Right atrium auricular region (tissue), 2 donors: ENCODE data around the gene GABPB1. TPM values are rescaled to one million over a fixed set of nuclear protein-coding genes. Genes with fewer than 3 reads are reported as not detected.

ENCODE experiments used
- DNase-seq: peaks from one replicate; pipeline ENCODE4 v3.0.0-alpha.2; 2019; ENCODE audit warnings: low spot score
- H3K27ac ChIP-seq, 2 donors: fragments of 200-600 bp; sonication (generic); 1 replicate in 1 of 2; 2 replicates in 1 of 2; pipeline ENCODE4 v1.5.1; 2016 to 2019
- H3K27me3 ChIP-seq, 2 donors: fragments of 200-600 bp; sonication (generic); one replicate each; pipeline versions ENCODE4 v1.5.1 to v1.6.0; 2017 to 2019
- H3K36me3 ChIP-seq: fragments of 200-600 bp; sonication (generic); one replicate; pipeline ENCODE4 v1.5.1; 2016
- H3K4me1 ChIP-seq, 2 donors: fragments of 200-600 bp; sonication (generic); one replicate each; pipeline versions ENCODE4 v1.5.1 to v1.6.0; 2017 to 2019
- H3K4me3 ChIP-seq, 2 donors: fragments of 200-600 bp; sonication (generic); 1 replicate in 1 of 2; 2 replicates in 1 of 2; pipeline ENCODE4 v1.5.1; 2017 to 2019; ENCODE audit warnings: mild to moderate bottlenecking in 1 of 2, moderate library complexity in 1 of 2
- H3K9me3 ChIP-seq, 2 donors: fragments of 200-600 bp; sonication (generic); one replicate each; pipeline ENCODE4 v1.5.1; 2019
- total RNA-seq, 2 donors: library from RNA; depleted of rRNA; stranded (reverse); fragments of >200 nt; gene quantifications; one replicate each; pipeline ENCODE4 v1.1.0, GENCODE V29; 2016
- TF ChIP-seq, protein P1 (sequence below), 2 donors: fragments of 200-600 bp; sonication (generic); IDR thresholded peaks; one replicate each; pipeline ENCODE4 v1.5.1; 2019; ENCODE audit warnings: antibody characterized with exemption in 2 of 2

Gene GABPB1
- total RNA-seq, 2 donors from 2014 or later: 11.5 to 13.9 TPM

GRCh38 chr15:50287324-50288116, 67.5 kb downstream of the GABPB1 start:
- no peaks in the 10 kb centered on the region for H3K4me1 ChIP-seq
- H3K36me3 ChIP-seq: peaks cover 29% of the 10 kb centered on the region
- H3K9me3 ChIP-seq: no peaks in the 10 kb centered on the region
- no peak overlapping the region for H3K27ac ChIP-seq
- TF ChIP-seq, protein P1, sequence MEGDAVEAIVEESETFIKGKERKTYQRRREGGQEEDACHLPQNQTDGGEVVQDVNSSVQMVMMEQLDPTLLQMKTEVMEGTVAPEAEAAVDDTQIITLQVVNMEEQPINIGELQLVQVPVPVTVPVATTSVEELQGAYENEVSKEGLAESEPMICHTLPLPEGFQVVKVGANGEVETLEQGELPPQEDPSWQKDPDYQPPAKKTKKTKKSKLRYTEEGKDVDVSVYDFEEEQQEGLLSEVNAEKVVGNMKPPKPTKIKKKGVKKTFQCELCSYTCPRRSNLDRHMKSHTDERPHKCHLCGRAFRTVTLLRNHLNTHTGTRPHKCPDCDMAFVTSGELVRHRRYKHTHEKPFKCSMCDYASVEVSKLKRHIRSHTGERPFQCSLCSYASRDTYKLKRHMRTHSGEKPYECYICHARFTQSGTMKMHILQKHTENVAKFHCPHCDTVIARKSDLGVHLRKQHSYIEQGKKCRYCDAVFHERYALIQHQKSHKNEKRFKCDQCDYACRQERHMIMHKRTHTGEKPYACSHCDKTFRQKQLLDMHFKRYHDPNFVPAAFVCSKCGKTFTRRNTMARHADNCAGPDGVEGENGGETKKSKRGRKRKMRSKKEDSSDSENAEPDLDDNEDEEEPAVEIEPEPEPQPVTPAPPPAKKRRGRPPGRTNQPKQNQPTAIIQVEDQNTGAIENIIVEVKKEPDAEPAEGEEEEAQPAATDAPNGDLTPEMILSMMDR (IDR thresholded peaks at IDR 0.05): no peak
- H3K4me3 ChIP-seq: no peak overlapping the region
- H3K27me3 ChIP-seq: no peaks in the 10 kb centered on the region
- DNase-seq: no peak

DNA sequence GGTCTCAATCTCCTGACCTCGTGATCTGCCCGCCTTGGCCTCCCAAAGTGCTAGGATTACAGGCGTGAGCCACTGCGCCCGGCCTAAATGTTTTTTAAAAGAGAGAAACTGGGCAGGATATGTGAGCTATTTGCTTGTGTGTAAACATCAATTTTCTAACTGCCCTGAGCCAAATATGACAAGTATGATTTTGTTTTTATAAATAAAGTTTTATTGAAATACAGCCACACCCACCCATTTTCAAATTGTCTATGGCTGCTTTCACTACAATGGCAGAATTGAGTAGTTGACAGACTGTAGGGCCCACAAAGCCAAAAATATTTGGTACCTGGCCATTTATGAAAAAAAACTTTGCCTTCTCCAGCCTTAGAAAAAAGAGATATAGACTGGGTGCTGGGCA, 73.6 kb downstream of the GABPB1 start:
- DNase-seq: no peak
- Histone ChIP-seq H3K4me1 (no peaks in the 10 kb centered on the region), H3K9me3 (no peaks in the 10 kb centered on the region), H3K36me3 (peaks cover 11% of the 10 kb centered on the region), H3K4me3 (no peak overlapping the region), H3K27me3 (no peaks in the 10 kb centered on the region), H3K27ac (no peak overlapping the region)
- TF ChIP-seq, protein P1 (IDR thresholded peaks at IDR 0.05): no peak

GRCh38 chr15:50280271-50280670, 74.7 kb downstream of the GABPB1 start:
- Histone ChIP-seq H3K27me3 (no peaks in the 10 kb centered on the region), H3K27ac (no peak overlapping the region), H3K9me3 (no peaks in the 10 kb centered on the region), H3K36me3 (peaks cover 11% of the 10 kb centered on the region), H3K4me3 (no peak overlapping the region), H3K4me1 (no peaks in the 10 kb centered on the region)
- TF ChIP-seq, protein P1 (IDR thresholded peaks at IDR 0.05): no peak
- DNase-seq: no peak

- H3K36me3 ChIP-seq: peaks cover under 1% of the 10 kb centered on the region
- TF ChIP-seq, protein P1 (IDR thresholded peaks at IDR 0.05): no peak
- no peak overlapping the region for H3K4me3 ChIP-seq
- DNase-seq: no peak
- H3K27me3 ChIP-seq: no peaks in the 10 kb centered on the region
- no peaks in the 10 kb centered on the region for H3K4me1 ChIP-seq
- H3K27ac ChIP-seq: no peak overlapping the region
- H3K9me3 ChIP-seq: no peaks in the 10 kb centered on the region
These were observed 76.5 kb downstream of the GABPB1 start for GRCh38 chr15:50278496-50278895.

GRCh38 chr15:50277370-50277769, 77.6 kb downstream of the GABPB1 start:
- Histone ChIP-seq H3K27ac (no peak overlapping the region), H3K4me1 (no peaks in the 10 kb centered on the region), H3K36me3 (no peaks in the 10 kb centered on the region), H3K9me3 (no peaks in the 10 kb centered on the region), H3K4me3 (no peak overlapping the region), H3K27me3 (no peaks in the 10 kb centered on the region)
- TF ChIP-seq, protein P1 (IDR thresholded peaks at IDR 0.05): no peak
- DNase-seq: no peak

GRCh38 chr15:50275908-50276307, 79.1 kb downstream of the GABPB1 start:
- H3K36me3 ChIP-seq: no peaks in the 10 kb centered on the region
- TF ChIP-seq, protein P1 (IDR thresholded peaks at IDR 0.05): no peak
- H3K9me3 ChIP-seq: no peaks in the 10 kb centered on the region

More at GRCh38 chr15:50275908-50276307, 79.1 kb downstream of the GABPB1 start:
- no peak overlapping the region for H3K4me3 ChIP-seq
- no peaks in the 10 kb centered on the region for H3K27me3 ChIP-seq
- no peak overlapping the region for H3K27ac ChIP-seq
- no peak for DNase-seq
- H3K4me1 ChIP-seq: no peaks in the 10 kb centered on the region
